ENCODE measurements around the gene METTL23.
A peak's percentile ranks its signal among the peaks of the same experiment; 100 is the strongest.

The METTL23 gene

GRCh38 chr17:76732734-76733617 lies 6.3 kb downstream of the METTL23 start:
- no peak for TF ChIP-seq CTCF (IDR thresholded peaks at IDR 0.05; ENCODE audit: insufficient read depth, low read length, poor library complexity, severe bottlenecking)
- no peak for DNase-seq (ENCODE audit: extremely low read depth, insufficient read length)
- H3K27me3 ChIP-seq (replicated peaks; ENCODE audit: control insufficient read depth, insufficient read depth, low read length): no peaks in the 10 kb centered on the region
- H3K36me3 ChIP-seq (ENCODE audit: control insufficient read depth, insufficient read depth, low read length): peaks cover 15% of the 10 kb centered on the region
- peak overlapping the region; percentile 100; the same call in 1 of the 2 replicates for H3K4me3 ChIP-seq (replicated peaks; ENCODE audit: low read depth, low read length)

DNA sequence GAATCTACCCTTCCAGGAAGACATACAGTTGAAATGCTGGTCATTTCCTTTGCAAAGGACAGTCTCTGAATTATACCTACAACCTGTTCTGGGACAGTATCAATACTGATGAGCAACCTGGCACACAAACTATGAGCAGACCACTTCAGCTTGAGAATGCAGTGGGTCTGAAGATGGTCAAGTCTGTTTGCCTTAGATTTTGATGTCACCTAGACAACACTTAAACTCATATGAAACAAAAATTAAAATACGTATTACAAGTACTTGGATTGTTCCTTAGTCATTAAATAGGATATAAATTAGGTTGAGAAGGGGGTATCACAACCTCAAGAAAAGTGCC lies 6.9 kb downstream of the METTL23 start:
- H3K36me3 ChIP-seq (ENCODE audit: control insufficient read depth, insufficient read depth, low read length): peaks cover 15% of the 10 kb centered on the region
- DNase-seq (ENCODE audit: extremely low read depth, insufficient read length): no peak
- no peaks in the 10 kb centered on the region for H3K27me3 ChIP-seq (replicated peaks; ENCODE audit: control insufficient read depth, insufficient read depth, low read length)
- peak overlapping the region; percentile 100 for H3K4me3 ChIP-seq (replicated peaks; ENCODE audit: low read depth, low read length)
- TF ChIP-seq CTCF (IDR thresholded peaks at IDR 0.05; ENCODE audit: insufficient read depth, low read length, poor library complexity, severe bottlenecking): no peak

- H3K27me3 ChIP-seq (replicated peaks; ENCODE audit: control insufficient read depth, insufficient read depth, low read length): no peaks in the 10 kb centered on the region
- DNase-seq (ENCODE audit: extremely low read depth, insufficient read length): no peak
- H3K36me3 ChIP-seq (ENCODE audit: control insufficient read depth, insufficient read depth, low read length): peaks cover 15% of the 10 kb centered on the region
- H3K4me3 ChIP-seq (replicated peaks; ENCODE audit: low read depth, low read length): peak overlapping the region; percentile 100
- no peak for TF ChIP-seq CTCF (IDR thresholded peaks at IDR 0.05; ENCODE audit: insufficient read depth, low read length, poor library complexity, severe bottlenecking)
These were observed 7.6 kb downstream of the METTL23 start for GRCh38 chr17:76734080-76734840.

DNA sequence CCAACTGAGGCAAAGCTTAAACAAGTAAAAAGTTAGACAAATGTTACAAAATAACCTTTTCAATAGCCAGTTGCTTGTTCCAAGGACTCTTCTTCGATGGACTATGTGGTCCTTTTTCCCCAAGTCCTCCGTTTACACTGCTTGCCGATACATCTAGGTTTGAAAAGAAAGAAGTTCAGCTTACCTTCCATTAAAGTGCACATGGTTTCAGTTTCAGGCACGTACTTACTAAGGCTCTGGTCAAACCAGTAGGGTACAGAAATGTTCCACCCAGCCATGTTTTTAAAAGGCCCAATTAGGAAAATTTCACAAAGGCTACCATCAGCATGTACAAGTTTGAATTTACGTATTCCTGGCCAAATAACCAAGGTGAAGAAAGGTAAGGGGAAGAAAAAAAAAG lies 8.4 kb downstream of the METTL23 start:
- peak; percentile 39 for DNase-seq (ENCODE audit: extremely low read depth, insufficient read length)
- Histone ChIP-seq H3K4me3 (replicated peaks; ENCODE audit: low read depth, low read length) (peak overlapping the region; percentile 100), H3K27me3 (replicated peaks; ENCODE audit: control insufficient read depth, insufficient read depth, low read length) (no peaks in the 10 kb centered on the region), H3K36me3 (ENCODE audit: control insufficient read depth, insufficient read depth, low read length) (peaks cover 15% of the 10 kb centered on the region)
- no peak for TF ChIP-seq CTCF (IDR thresholded peaks at IDR 0.05; ENCODE audit: insufficient read depth, low read length, poor library complexity, severe bottlenecking)

- H3K27me3 ChIP-seq (replicated peaks; ENCODE audit: control insufficient read depth, insufficient read depth, low read length): no peaks in the 10 kb centered on the region
- peaks cover 15% of the 10 kb centered on the region for H3K36me3 ChIP-seq (ENCODE audit: control insufficient read depth, insufficient read depth, low read length)
- DNase-seq (ENCODE audit: extremely low read depth, insufficient read length): no peak
- H3K4me3 ChIP-seq (replicated peaks; ENCODE audit: low read depth, low read length): peak overlapping the region; percentile 100
- peak; percentile 26 for TF ChIP-seq CTCF (IDR thresholded peaks at IDR 0.05; ENCODE audit: insufficient read depth, low read length, poor library complexity, severe bottlenecking)
These were observed 9.1 kb downstream of the METTL23 start for GRCh38 chr17:76735586-76736348.
